NT2/D1 (cell line): Measurements from ENCODE around the gene HOTAIR.

ENCODE experiments used
- DNase-seq: peaks from one replicate; pipeline ENCODE4 v3.0.0-alpha.2; 2011; ENCODE audit warnings: low read depth, low spot score
- H3K27me3 ChIP-seq: 2 replicates; pipeline ENCODE4 v1.6.0; 2011; ENCODE audit warnings: mild to moderate bottlenecking; ENCODE audit not compliant: insufficient read length, insufficient read depth
- H3K36me3 ChIP-seq: 2 replicates; pipeline ENCODE4 v1.6.1; 2011; ENCODE audit warnings: mild to moderate bottlenecking, low read length, mixed read lengths; ENCODE audit not compliant: insufficient read depth, insufficient read length
- H3K4me1 ChIP-seq: 2 replicates; pipeline ENCODE4 v1.5.1; 2011; ENCODE audit not compliant: insufficient read depth, insufficient read length
- H3K4me3 ChIP-seq: 2 replicates; pipeline ENCODE4 v1.5.1; 2011; ENCODE audit warnings: low read depth; ENCODE audit not compliant: insufficient read length
- H3K9ac ChIP-seq: 2 replicates; pipeline ENCODE4 v1.6.0; 2011; ENCODE audit warnings: low read depth; ENCODE audit not compliant: insufficient read length
- H3K9me3 ChIP-seq: 2 replicates; pipeline ENCODE4 v1.5.1; 2011; ENCODE audit warnings: mild to moderate bottlenecking, low read length; ENCODE audit not compliant: insufficient read depth
- SUZ12 ChIP-seq: IDR thresholded peaks from 2 replicates; pipeline ENCODE4 v1.6.1; 2011; ENCODE audit not compliant: insufficient read length, insufficient read depth; ENCODE audit errors: extremely low read depth
- YY1 ChIP-seq: IDR thresholded peaks from 2 replicates; pipeline ENCODE4 v1.6.1; 2011; ENCODE audit not compliant: insufficient read length, insufficient read depth
- ZNF274 ChIP-seq: IDR thresholded peaks from 2 replicates; pipeline ENCODE4 v1.6.1; 2011; ENCODE audit warnings: mild to moderate bottlenecking, low read depth, low read length

HOTAIR gene

GRCh38 chr12:53976172-53976822 is 1.5 kb upstream of the HOTAIR start:
- Histone ChIP-seq H3K4me3 (no peak overlapping the region), H3K9me3 (no peaks in the 10 kb centered on the region), H3K9ac (no peak overlapping the region), H3K4me1 (peaks cover 8% of the 10 kb centered on the region), H3K36me3 (no peaks in the 10 kb centered on the region), H3K27me3 (peaks cover 100% of the 10 kb centered on the region)
- no peak for DNase-seq
- TF ChIP-seq YY1 (no peak), ZNF274 (no peak), SUZ12 (no peak)

- Histone ChIP-seq H3K4me3 (no peak overlapping the region), H3K9ac (no peak overlapping the region), H3K4me1 (peaks cover 8% of the 10 kb centered on the region), H3K9me3 (no peaks in the 10 kb centered on the region), H3K36me3 (no peaks in the 10 kb centered on the region), H3K27me3 (peaks cover 100% of the 10 kb centered on the region)
- no peak for DNase-seq
- TF ChIP-seq SUZ12, result peak; percentile 63
- TF ChIP-seq YY1, result no peak
These were observed 862 bp upstream of the HOTAIR start for GRCh38 chr12:53975479-53976152.

GRCh38 chr12:53975064-53975471 is 314 bp upstream of the HOTAIR start:
- H3K4me1 ChIP-seq, result peaks cover 8% of the 10 kb centered on the region
- peaks cover 100% of the 10 kb centered on the region for H3K27me3 ChIP-seq
- H3K9me3 ChIP-seq, result no peaks in the 10 kb centered on the region
- H3K36me3 ChIP-seq, result no peaks in the 10 kb centered on the region
- no peak overlapping the region for H3K9ac ChIP-seq
- no peak overlapping the region for H3K4me3 ChIP-seq
- no peak for DNase-seq
- TF ChIP-seq SUZ12, result no peak
- no peak for TF ChIP-seq ZNF274
- TF ChIP-seq YY1, result no peak

- DNase-seq, result no peak
- Histone ChIP-seq H3K4me3 (peak overlapping the region; percentile 21), H3K4me1 (peaks cover 8% of the 10 kb centered on the region), H3K36me3 (no peaks in the 10 kb centered on the region), H3K27me3 (peaks cover 100% of the 10 kb centered on the region), H3K9ac (peak overlapping the region; percentile 23), H3K9me3 (no peaks in the 10 kb centered on the region)
- TF ChIP-seq ZNF274 (no peak), YY1 (no peak), SUZ12 (peak; percentile 86)
These were observed 1.3 kb downstream of the HOTAIR start for GRCh38 chr12:53973236-53974042.

GRCh38 chr12:53972722-53973235 is 2.0 kb downstream of the HOTAIR start, which contains the start of gene HOXC11:
Gene HOXC11 (plus strand): TSS chr12:53973126. CDS start chr12:53973242, 116 bp downstream.
- peak within 1 kb of the TSS; percentile 21 for H3K4me3 ChIP-seq
- peaks cover 100% of the 10 kb centered on the region for H3K27me3 ChIP-seq
- H3K4me1 ChIP-seq, result peaks cover 8% of the 10 kb centered on the region
- H3K9me3 ChIP-seq, result no peaks in the 10 kb centered on the region
- no peak for DNase-seq
- no peaks in the 10 kb centered on the region for H3K36me3 ChIP-seq
- H3K9ac ChIP-seq, result peak within 1 kb of the TSS; percentile 23
- no peak for TF ChIP-seq ZNF274
- TF ChIP-seq YY1, result no peak
- no peak for TF ChIP-seq SUZ12

- DNase-seq, result no peak
- no peak for TF ChIP-seq ZNF274
- no peak for TF ChIP-seq SUZ12
- no peak for TF ChIP-seq YY1
- no peak overlapping the region for H3K4me3 ChIP-seq
- H3K36me3 ChIP-seq, result no peaks in the 10 kb centered on the region
- H3K9me3 ChIP-seq, result no peaks in the 10 kb centered on the region
- peaks cover 100% of the 10 kb centered on the region for H3K27me3 ChIP-seq
- no peak overlapping the region for H3K9ac ChIP-seq
- H3K4me1 ChIP-seq, result peaks cover 8% of the 10 kb centered on the region
These were observed 2.5 kb downstream of the HOTAIR start for GRCh38 chr12:53972152-53972702.

- H3K4me1 ChIP-seq, result peaks cover 8% of the 10 kb centered on the region
- H3K27me3 ChIP-seq, result peaks cover 100% of the 10 kb centered on the region
- H3K9me3 ChIP-seq, result no peaks in the 10 kb centered on the region
- DNase-seq, result no peak
- H3K9ac ChIP-seq, result no peak overlapping the region
- TF ChIP-seq YY1 (no peak), ZNF274 (no peak)
- H3K36me3 ChIP-seq, result no peaks in the 10 kb centered on the region
- no peak overlapping the region for H3K4me3 ChIP-seq
These were observed 3.1 kb downstream of the HOTAIR start for GRCh38 chr12:53971686-53972085.
